H9 (cell line): ENCODE data around the gene CTNNBL1. TPM values are rescaled to one million over a fixed set of nuclear protein-coding genes. Genes with fewer than 3 reads are reported as not detected.

Experiments
- DNase-seq: peaks from one replicate; pipeline ENCODE4 v3.0.0-alpha.2; 2017
- H2AFZ ChIP-seq: one replicate; pipeline ENCODE4 v1.6.1; 2013; ENCODE audit warnings: mild to moderate bottlenecking, low read length, control low read depth, moderate library complexity
- H2AK5ac ChIP-seq: 2 replicates; pipeline ENCODE4 v1.6.1; 2013; ENCODE audit warnings: low read length, control low read depth, mixed read lengths; ENCODE audit not compliant: insufficient read length
- H2BK120ac ChIP-seq: one replicate; pipeline ENCODE4 v1.6.1; 2013; ENCODE audit warnings: low read depth, mild to moderate bottlenecking, low read length, control low read depth, inconsistent platforms; ENCODE audit not compliant: poor library complexity, severe bottlenecking
- H2BK12ac ChIP-seq: 2 replicates; pipeline ENCODE4 v1.6.1; 2013; ENCODE audit warnings: low read length, control low read depth, mixed read lengths, low read depth; ENCODE audit not compliant: insufficient read length
- H2BK15ac ChIP-seq: 2 replicates; pipeline ENCODE4 v1.6.1; 2013; ENCODE audit warnings: low read depth, low read length, control low read depth
- H2BK20ac ChIP-seq: one replicate; pipeline ENCODE4 v1.6.1; 2013; ENCODE audit warnings: low read depth, mild to moderate bottlenecking, low read length, control low read depth, inconsistent platforms; ENCODE audit not compliant: poor library complexity, severe bottlenecking
- H2BK5ac ChIP-seq: 2 replicates; pipeline ENCODE4 v1.6.1; 2013; ENCODE audit warnings: low read length, control low read depth, mixed read lengths; ENCODE audit not compliant: insufficient read length
- H3K14ac ChIP-seq: 2 replicates; pipeline ENCODE4 v1.6.1; 2013; ENCODE audit warnings: low read length, control low read depth; ENCODE audit not compliant: insufficient read depth
- H3K18ac ChIP-seq: 2 replicates; pipeline ENCODE4 v1.6.1; 2013; ENCODE audit warnings: low read depth, mild to moderate bottlenecking, mixed read lengths, low read length, control low read depth; ENCODE audit not compliant: insufficient read length
- H3K23ac ChIP-seq: 2 replicates; pipeline ENCODE4 v1.6.1; 2013; ENCODE audit warnings: low read length, control low read depth, mixed read lengths, low read depth; ENCODE audit not compliant: insufficient read length
- H3K23me2 ChIP-seq: 2 replicates; pipeline ENCODE4 v1.6.1; 2013; ENCODE audit warnings: low read depth, mild to moderate bottlenecking, mixed read lengths, low read length, control low read depth; ENCODE audit not compliant: insufficient read length, poor library complexity, severe bottlenecking
- H3K27ac ChIP-seq: 2 replicates; pipeline ENCODE4 v1.5.1; 2013; ENCODE audit warnings: low read length, control low read depth, mixed read lengths, low read depth; ENCODE audit not compliant: insufficient read length
- H3K27me3 ChIP-seq: 2 replicates; pipeline ENCODE4 v1.6.1; 2013; ENCODE audit warnings: low read length, control low read depth, inconsistent platforms; ENCODE audit not compliant: insufficient read depth
- H3K4ac ChIP-seq: 2 replicates; pipeline ENCODE4 v1.6.1; 2013; ENCODE audit warnings: low read depth, mild to moderate bottlenecking, control low read depth, inconsistent platforms, low read length, moderate library complexity
- H3K4me1 ChIP-seq: 2 replicates; pipeline ENCODE4 v1.6.1; 2013; ENCODE audit warnings: low read length, control low read depth, inconsistent platforms; ENCODE audit not compliant: insufficient read depth
- H3K4me2 ChIP-seq: 2 replicates; pipeline ENCODE4 v1.6.1; 2013; ENCODE audit warnings: low read length, control low read depth, mixed read lengths; ENCODE audit not compliant: insufficient read length, insufficient read depth
- H3K56ac ChIP-seq: 2 replicates; pipeline ENCODE4 v1.6.1; 2013; ENCODE audit warnings: low read depth, mild to moderate bottlenecking, mixed read lengths, low read length, control low read depth; ENCODE audit not compliant: insufficient read length
- H3K79me1 ChIP-seq: 2 replicates; pipeline ENCODE4 v1.6.1; 2013; ENCODE audit warnings: low read depth, mild to moderate bottlenecking, moderate library complexity, low read length, control low read depth, inconsistent platforms; ENCODE audit not compliant: insufficient read depth, poor library complexity, severe bottlenecking
- H3K79me2 ChIP-seq: 2 replicates; pipeline ENCODE4 v1.6.1; 2013; ENCODE audit warnings: low read length, control low read depth, inconsistent platforms; ENCODE audit not compliant: insufficient read depth
- H3K9ac ChIP-seq: 2 replicates; pipeline ENCODE4 v1.6.1; 2013; ENCODE audit warnings: low read length, control low read depth, mixed read lengths; ENCODE audit not compliant: insufficient read length; ENCODE audit errors: extremely low read depth
- H3K9me3 ChIP-seq: one replicate; pipeline ENCODE4 v1.6.1; 2013; ENCODE audit warnings: low read depth, low read length, inconsistent platforms; ENCODE audit not compliant: control insufficient read depth
- H3T11ph ChIP-seq: one replicate; pipeline ENCODE4 v1.6.1; 2013; ENCODE audit warnings: mild to moderate bottlenecking, low read length, control low read depth, inconsistent platforms
- H4K20me1 ChIP-seq: one replicate; pipeline ENCODE4 v1.6.1; 2013; ENCODE audit not compliant: control insufficient read depth, insufficient read length, insufficient read depth
- H4K5ac ChIP-seq: 2 replicates; pipeline ENCODE4 v1.6.1; 2013; ENCODE audit warnings: low read depth, mild to moderate bottlenecking, mixed read lengths, low read length, control low read depth; ENCODE audit not compliant: insufficient read length
- H4K8ac ChIP-seq: replicated peaks from 2 replicates; pipeline ENCODE4 v1.6.1; 2013; ENCODE audit warnings: low read length, control low read depth, mixed read lengths, low read depth; ENCODE audit not compliant: insufficient read length
- H4K91ac ChIP-seq: 2 replicates; pipeline ENCODE4 v1.6.1; 2013; ENCODE audit warnings: low read depth, mild to moderate bottlenecking, moderate library complexity, mixed read lengths, low read length, control low read depth; ENCODE audit not compliant: insufficient read length
- H3K27ac Mint-ChIP-seq, 3 experiments: 2 replicates in 2 of 3; 3 replicates in 1 of 3; pipeline ENCODE4 v1.8.0; 2020 to 2021; ENCODE audit warnings: mixed read lengths in 3 of 3, mild to moderate bottlenecking in 1 of 3, moderate library complexity in 1 of 3
- H3K27me3 Mint-ChIP-seq: 2 replicates; pipeline ENCODE4 v1.8.0; 2021; ENCODE audit warnings: low read depth, mild to moderate bottlenecking, moderate library complexity, mixed read lengths
- H3K36me3 Mint-ChIP-seq, 3 experiments: 2 replicates in 2 of 3; 3 replicates in 1 of 3; pipeline ENCODE4 v1.8.0; 2020 to 2021; ENCODE audit warnings: low read depth in 3 of 3, mixed read lengths in 3 of 3; ENCODE audit not compliant: insufficient read depth in 1 of 3
- H3K4me1 Mint-ChIP-seq, 2 experiments: 2 replicates each; pipeline ENCODE4 v1.8.0; 2020; ENCODE audit warnings: mixed read lengths in 2 of 2
- H3K4me3 Mint-ChIP-seq, 2 experiments: 2 replicates in 1 of 2; 3 replicates in 1 of 2; pipeline ENCODE4 v1.8.0; 2020 to 2021; ENCODE audit warnings: mild to moderate bottlenecking in 2 of 2, mixed read lengths in 2 of 2, moderate library complexity in 1 of 2
- H3K9me3 Mint-ChIP-seq, 2 experiments: 2 replicates in 1 of 2; 3 replicates in 1 of 2; pipeline ENCODE4 v1.8.0; 2020; ENCODE audit warnings: mild to moderate bottlenecking in 2 of 2, mixed read lengths in 2 of 2, moderate library complexity in 1 of 2
- WGBS: extraction: QIAGEN DNeasy Blood & Tissue Kit; methylation state at CpG from one replicate; pipeline ENCODE4 v1.1.7; 2013; ENCODE audit warnings: missing lambda C conversion rate, low lambda C conversion rate, mixed read lengths; ENCODE audit not compliant: insufficient read length; ENCODE audit errors: extremely low coverage; 5-methylcytosine and 5-hydroxymethylcytosine counted together
- total RNA-seq: library from RNA; stranded (reverse); gene quantifications from 2 replicates; pipeline ENCODE4 v1.2.1, GENCODE V29; 2021
- TF ChIP-seq, protein P1 (sequence below): fragments of 200-600 bp; sonication (generic); conservative IDR thresholded peaks from 3 replicates; pipeline ENCODE4 v1.8.0; 2021; ENCODE audit warnings: antibody characterized with exemption, mild to moderate bottlenecking

CTNNBL1 gene
- total RNA-seq, 1 experiment from 2014 or later = 67.2 TPM

DNA sequence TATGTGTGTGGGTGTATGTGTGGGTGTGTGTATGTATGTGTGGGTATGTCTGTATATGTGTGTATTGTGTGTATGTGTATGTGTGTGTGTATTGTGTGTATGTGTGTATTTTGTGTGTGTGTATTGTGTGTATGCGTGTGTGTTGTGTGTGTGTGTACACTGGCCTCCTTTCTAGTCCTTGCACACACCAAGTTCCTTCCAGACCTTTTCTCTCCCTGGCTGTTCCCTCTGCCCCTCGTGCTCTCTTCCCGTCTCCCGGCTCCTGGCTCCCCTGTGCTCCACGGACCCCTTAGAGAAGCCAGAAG lies 220.5 kb downstream of the CTNNBL1 start:
- Histone ChIP-seq H3K4me1 (peaks cover 4% of the 10 kb centered on the region; the same call in 1 of the 2 replicates), H3K23ac (no peak overlapping the region), H2BK15ac (no peak overlapping the region), H3K14ac (no peak overlapping the region), H3K9me3 (no peaks in the 10 kb centered on the region), H2BK120ac (no peak overlapping the region), H2BK20ac (no peak overlapping the region), H2AFZ (no peak overlapping the region), H3K56ac (no peak overlapping the region), H3K23me2 (peaks cover 11% of the 10 kb centered on the region), H4K5ac (no peak overlapping the region), H3K18ac (no peak overlapping the region), H2BK12ac (no peak overlapping the region), H3K27ac (no peak overlapping the region), H2BK5ac (no peak overlapping the region), H4K20me1 (no peaks in the 10 kb centered on the region), H3K79me1 (no peaks in the 10 kb centered on the region), H3K9ac (no peak overlapping the region), H3K27me3 (no peaks in the 10 kb centered on the region; the same call in 1 of the 2 replicates), H3K79me2 (no peaks in the 10 kb centered on the region), H2AK5ac (no peak overlapping the region), H4K91ac (no peak overlapping the region), H4K8ac (no peak overlapping the region), H3K4ac (no peak overlapping the region), H3T11ph (no peak overlapping the region), H3K4me2 (no peak overlapping the region)
- H3K27me3 Mint-ChIP-seq = peaks cover 55% of the 10 kb centered on the region
- no peaks in the 10 kb centered on the region for H3K9me3 Mint-ChIP-seq
- peak overlapping the region; percentile 65 to 79 for H3K4me3 Mint-ChIP-seq
- 80% methylated on average over 1 of the region's 5 CpGs for WGBS
- no peak for DNase-seq
- TF ChIP-seq, protein P1, sequence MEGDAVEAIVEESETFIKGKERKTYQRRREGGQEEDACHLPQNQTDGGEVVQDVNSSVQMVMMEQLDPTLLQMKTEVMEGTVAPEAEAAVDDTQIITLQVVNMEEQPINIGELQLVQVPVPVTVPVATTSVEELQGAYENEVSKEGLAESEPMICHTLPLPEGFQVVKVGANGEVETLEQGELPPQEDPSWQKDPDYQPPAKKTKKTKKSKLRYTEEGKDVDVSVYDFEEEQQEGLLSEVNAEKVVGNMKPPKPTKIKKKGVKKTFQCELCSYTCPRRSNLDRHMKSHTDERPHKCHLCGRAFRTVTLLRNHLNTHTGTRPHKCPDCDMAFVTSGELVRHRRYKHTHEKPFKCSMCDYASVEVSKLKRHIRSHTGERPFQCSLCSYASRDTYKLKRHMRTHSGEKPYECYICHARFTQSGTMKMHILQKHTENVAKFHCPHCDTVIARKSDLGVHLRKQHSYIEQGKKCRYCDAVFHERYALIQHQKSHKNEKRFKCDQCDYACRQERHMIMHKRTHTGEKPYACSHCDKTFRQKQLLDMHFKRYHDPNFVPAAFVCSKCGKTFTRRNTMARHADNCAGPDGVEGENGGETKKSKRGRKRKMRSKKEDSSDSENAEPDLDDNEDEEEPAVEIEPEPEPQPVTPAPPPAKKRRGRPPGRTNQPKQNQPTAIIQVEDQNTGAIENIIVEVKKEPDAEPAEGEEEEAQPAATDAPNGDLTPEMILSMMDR = no peak
- H3K36me3 Mint-ChIP-seq = no peaks in the 10 kb centered on the region
- H3K4me1 Mint-ChIP-seq = peaks cover 52 to 67% of the 10 kb centered on the region in 2 experiments
- peak overlapping the region in 1 of 3 experiments; percentile 93; a peak in 2 of 7 replicates for H3K27ac Mint-ChIP-seq
